Progenitor cell of endocrine pancreas (in vitro differentiated cells): ENCODE results near the gene NAPSA. TPM values are rescaled to one million over a fixed set of nuclear protein-coding genes. Genes with fewer than 3 reads are reported as not detected.

Experiments
- DNase-seq: peaks from one replicate; pipeline ENCODE4 v3.0.0; 2021; ENCODE audit warnings: low spot score; ENCODE audit not compliant: unreplicated experiment
- H3K27ac Mint-ChIP-seq: 2 replicates; pipeline ENCODE4 v1.8.0; 2021; ENCODE audit warnings: mild to moderate bottlenecking, moderate library complexity, mixed read lengths
- H3K27me3 Mint-ChIP-seq: 2 replicates; pipeline ENCODE4 v1.8.0; 2021; ENCODE audit warnings: mixed read lengths
- H3K36me3 Mint-ChIP-seq: 2 replicates; pipeline ENCODE4 v1.8.0; 2022; ENCODE audit warnings: mixed read lengths; ENCODE audit not compliant: insufficient read depth
- H3K4me1 Mint-ChIP-seq: 2 replicates; pipeline ENCODE4 v1.8.0; 2021; ENCODE audit warnings: low read depth, mixed read lengths
- H3K4me3 Mint-ChIP-seq: 2 replicates; pipeline ENCODE4 v1.8.0; 2021; ENCODE audit warnings: low read depth, mild to moderate bottlenecking, moderate library complexity, mixed read lengths
- H3K9me3 Mint-ChIP-seq: 2 replicates; pipeline ENCODE4 v1.8.0; 2021; ENCODE audit warnings: low read depth, mixed read lengths
- CTCF ChIP-seq: fragments of 200-600 bp; sonication (generic); IDR thresholded peaks from one replicate; pipeline ENCODE4 v1.5.0; 2021; ENCODE audit warnings: antibody characterized with exemption, mild to moderate bottlenecking; ENCODE audit not compliant: unreplicated experiment
- total RNA-seq: library from RNA; stranded (reverse); gene quantifications from 2 replicates; pipeline ENCODE4 v1.2.1, GENCODE V29; 2021

Gene NAPSA
- total RNA-seq, 1 donor from 2014 or later, result 2.7 TPM

GRCh38 chr19:50387868-50388245 is 22.4 kb upstream of the NAPSA start:
- H3K27ac Mint-ChIP-seq, result no peak overlapping the region
- H3K4me1 Mint-ChIP-seq, result peaks cover 19% of the 10 kb centered on the region
- H3K4me3 Mint-ChIP-seq, result no peak overlapping the region
- no peaks in the 10 kb centered on the region for H3K9me3 Mint-ChIP-seq
- peaks cover 18% of the 10 kb centered on the region for H3K36me3 Mint-ChIP-seq
- no peak for TF ChIP-seq CTCF
- H3K27me3 Mint-ChIP-seq, result no peaks in the 10 kb centered on the region
- no peak for DNase-seq

GRCh38 chr19:50387176-50387867 is 21.9 kb upstream of the NAPSA start:
- no peaks in the 10 kb centered on the region for H3K27me3 Mint-ChIP-seq
- no peak overlapping the region for H3K4me3 Mint-ChIP-seq
- H3K4me1 Mint-ChIP-seq, result peaks cover 19% of the 10 kb centered on the region
- H3K36me3 Mint-ChIP-seq, result peaks cover 15% of the 10 kb centered on the region
- no peak overlapping the region for H3K27ac Mint-ChIP-seq
- DNase-seq, result no peak
- no peaks in the 10 kb centered on the region for H3K9me3 Mint-ChIP-seq
- TF ChIP-seq CTCF, result no peak

- DNase-seq, result no peak
- peak overlapping the region; percentile 96 for H3K4me3 Mint-ChIP-seq
- H3K4me1 Mint-ChIP-seq, result peaks cover 19% of the 10 kb centered on the region
- H3K27me3 Mint-ChIP-seq, result no peaks in the 10 kb centered on the region
- H3K9me3 Mint-ChIP-seq, result no peaks in the 10 kb centered on the region
- peak overlapping the region; percentile 96 for H3K27ac Mint-ChIP-seq
- peaks cover 13% of the 10 kb centered on the region for H3K36me3 Mint-ChIP-seq
- no peak for TF ChIP-seq CTCF
Observed at GRCh38 chr19:50384685-50385535, 19.5 kb upstream of the NAPSA start.

GRCh38 chr19:50383852-50384684 is 18.6 kb upstream of the NAPSA start, which contains the start of gene POLD1:
POLD1 (plus strand) TSS chr19:50384347; CDS start chr19:50398852, 14,505 bp downstream.
- no peak for TF ChIP-seq CTCF
- no peaks in the 10 kb centered on the region for H3K9me3 Mint-ChIP-seq
- peaks cover 19% of the 10 kb centered on the region for H3K4me1 Mint-ChIP-seq
- H3K27me3 Mint-ChIP-seq, result no peaks in the 10 kb centered on the region
- peak within 1 kb of the TSS; percentile 96 for H3K27ac Mint-ChIP-seq
- peak within 1 kb of the TSS; percentile 96 for H3K4me3 Mint-ChIP-seq
- H3K36me3 Mint-ChIP-seq, result peaks cover 19% of the 10 kb centered on the region
- DNase-seq, result peak; percentile 98
